ENCODE data around the gene OXSR1. TPM values are rescaled to one million over a fixed set of nuclear protein-coding genes. Genes with fewer than 3 reads are reported as not detected.

Gene OXSR1
- total and polyA plus RNA-seq, 8 donors = 26.4 to 53.9 (median 43.0) TPM

- peaks cover 0 to 91% of the 10 kb centered on the region in 2 donors for H3K36me3 ChIP-seq
- H3K4me1 ChIP-seq = no peaks in the 10 kb centered on the region
- H3K27ac ChIP-seq = no peak overlapping the region
- ATAC-seq (no peak), DNase-seq (no peak)
- TF ChIP-seq CTCF (IDR thresholded peaks at IDR 0.05) = no peak
- H3K9me3 ChIP-seq = no peaks in the 10 kb centered on the region
- intact Hi-C loops (cut with DNase I) = no loop called here
- H3K27me3 ChIP-seq = no peaks in the 10 kb centered on the region
- H3K4me3 ChIP-seq = no peak overlapping the region
These were observed 85.9 kb downstream of the OXSR1 start for GRCh38 chr3:38251197-38251596.

- TF ChIP-seq CTCF (IDR thresholded peaks at IDR 0.05) = no peak
- intact Hi-C loops (cut with DNase I) = no loop called here
- no peaks in the 10 kb centered on the region for H3K27me3 ChIP-seq
- H3K4me1 ChIP-seq = no peaks in the 10 kb centered on the region
- ATAC-seq (no peak), DNase-seq (no peak)
- no peak overlapping the region for H3K27ac ChIP-seq
- H3K36me3 ChIP-seq = peaks cover 0 to 67% of the 10 kb centered on the region in 2 donors
- no peak overlapping the region for H3K4me3 ChIP-seq
- H3K9me3 ChIP-seq = no peaks in the 10 kb centered on the region
These were observed 88.4 kb downstream of the OXSR1 start for GRCh38 chr3:38253704-38254103.

GRCh38 chr3:38254872-38255271 lies 89.5 kb downstream of the OXSR1 start:
- H3K27ac ChIP-seq = no peak overlapping the region
- DNase-seq (no peak), ATAC-seq (no peak)
- intact Hi-C loops (cut with DNase I) = no loop called here
- H3K4me3 ChIP-seq = no peak overlapping the region
- no peak for TF ChIP-seq CTCF (IDR thresholded peaks at IDR 0.05)
- peaks cover 0 to 55% of the 10 kb centered on the region in 2 donors for H3K36me3 ChIP-seq
- H3K27me3 ChIP-seq = no peaks in the 10 kb centered on the region
- no peaks in the 10 kb centered on the region for H3K4me1 ChIP-seq
- H3K9me3 ChIP-seq = no peaks in the 10 kb centered on the region

GRCh38 chr3:38255627-38256026 lies 90.3 kb downstream of the OXSR1 start:
- intact Hi-C loops (cut with DNase I) = no loop called here
- Histone ChIP-seq H3K27ac (no peak overlapping the region), H3K36me3 (peaks cover 0 to 48% of the 10 kb centered on the region in 2 donors), H3K4me1 (no peaks in the 10 kb centered on the region), H3K27me3 (no peaks in the 10 kb centered on the region), H3K9me3 (no peaks in the 10 kb centered on the region), H3K4me3 (no peak overlapping the region)
- ATAC-seq (no peak), DNase-seq (no peak)
- TF ChIP-seq CTCF (IDR thresholded peaks at IDR 0.05) = no peak

GRCh38 chr3:38257583-38257982 lies 92.2 kb downstream of the OXSR1 start:
- Histone ChIP-seq H3K4me1 (no peaks in the 10 kb centered on the region), H3K27ac (no peak overlapping the region), H3K9me3 (no peaks in the 10 kb centered on the region), H3K4me3 (no peak overlapping the region), H3K27me3 (no peaks in the 10 kb centered on the region), H3K36me3 (peaks cover 0 to 28% of the 10 kb centered on the region in 2 donors)
- TF ChIP-seq CTCF (IDR thresholded peaks at IDR 0.05) = no peak
- intact Hi-C loops (cut with DNase I) = no loop called here
- DNase-seq (no peak), ATAC-seq (no peak)
